ENCODE data around the gene TRMT13.

TRMT13 gene

GRCh38 chr1:100132566-100133477 is at the start of gene TRMT13, which contains the start of gene SASS6:
TSS of gene TRMT13 (plus strand) at chr1:100133163. CDS start at chr1:100133169, 6 bp downstream.
TSS of gene SASS6 (minus strand) at chr1:100132930. CDS start at chr1:100132814, 116 bp downstream.
- peak; percentile 95 for DNase-seq

GRCh38 chr1:100087396-100087795 is 45.6 kb upstream of the TRMT13 start:
- DNase-seq: no peak

GRCh38 chr1:100089082-100089481 is 43.9 kb upstream of the TRMT13 start:
- DNase-seq: no peak

- no peak for DNase-seq
These were observed 42.5 kb upstream of the TRMT13 start for GRCh38 chr1:100090471-100090870.

GRCh38 chr1:100100202-100100601 is 32.8 kb upstream of the TRMT13 start:
- no peak for DNase-seq

GRCh38 chr1:100101564-100101963 is 31.4 kb upstream of the TRMT13 start:
- DNase-seq: no peak

- no peak for DNase-seq
These were observed 25.3 kb upstream of the TRMT13 start for GRCh38 chr1:100107696-100108095.

- DNase-seq: no peak
These were observed 23.4 kb upstream of the TRMT13 start for GRCh38 chr1:100109554-100110066.

- DNase-seq: no peak
These were observed 17.4 kb upstream of the TRMT13 start for GRCh38 chr1:100115524-100115923.

GRCh38 chr1:100122177-100122576 is 10.8 kb upstream of the TRMT13 start:
- no peak for DNase-seq

GRCh38 chr1:100127226-100127625 is 5.7 kb upstream of the TRMT13 start:
- DNase-seq: no peak

- DNase-seq: no peak
These were observed 2.3 kb upstream of the TRMT13 start for GRCh38 chr1:100130552-100131077.

- DNase-seq: no peak
These were observed 1.3 kb upstream of the TRMT13 start for GRCh38 chr1:100131623-100132022.

- no peak for DNase-seq
These were observed 1.9 kb downstream of the TRMT13 start for GRCh38 chr1:100134872-100135271.

GRCh38 chr1:100137602-100138001 is 4.6 kb downstream of the TRMT13 start:
- DNase-seq: no peak

GRCh38 chr1:100141192-100141591 is 8.2 kb downstream of the TRMT13 start:
- DNase-seq: no peak

- no peak for DNase-seq
These were observed 9.4 kb downstream of the TRMT13 start for GRCh38 chr1:100142343-100142742.

- DNase-seq: no peak
These were observed 12.2 kb downstream of the TRMT13 start for GRCh38 chr1:100145116-100145515.

- no peak for DNase-seq
These were observed 14.0 kb downstream of the TRMT13 start for GRCh38 chr1:100146958-100147357.

- no peak for DNase-seq
These were observed 14.9 kb downstream of the TRMT13 start for GRCh38 chr1:100147875-100148274.

GRCh38 chr1:100151679-100152078 is 18.7 kb downstream of the TRMT13 start:
- DNase-seq: no peak

- DNase-seq: no peak
These were observed 19.3 kb downstream of the TRMT13 start for GRCh38 chr1:100152271-100152670.

GRCh38 chr1:100162881-100163280 is 29.9 kb downstream of the TRMT13 start:
- DNase-seq: no peak

GRCh38 chr1:100164216-100164615 is 31.3 kb downstream of the TRMT13 start:
- DNase-seq: no peak
